Caco-2 (cell line): ENCODE data around the gene CDH7. TPM values are rescaled to one million over a fixed set of nuclear protein-coding genes. Genes with fewer than 3 reads are reported as not detected.

Experiments used
- BruUV-seq: library from RNA; stranded (reverse); fragments of 400-500 nt; replicated peaks from 2 replicates; lab custom pipeline; 2021; lab: Mats Ljungman, UMichigan
- CTCF ChIA-PET: fragments of 300-600 bp; sonication (Branson Sonifier 250); formaldehyde crosslinking; loops from one replicate; lab custom pipeline; 2022; ENCODE audit warnings: antibody characterized with exemption; lab: Charles Lee
- POLR2A ChIA-PET: fragments of 300-600 bp; sonication (Branson Sonifier 250); formaldehyde crosslinking; loops from one replicate; lab custom pipeline; 2022; ENCODE audit warnings: antibody characterized with exemption; lab: Charles Lee
- DNase-seq, 2 experiments: peaks; one replicate each; pipeline versions ENCODE4 v3.0.0 to v3.0.0-alpha.2; 2020 to 2022
- H3K27me3 ChIP-seq: replicated peaks from 2 replicates; pipeline ENCODE4 v1.6.0; 2011; ENCODE audit warnings: low read length; ENCODE audit not compliant: control insufficient read depth, insufficient read depth
- H3K36me3 ChIP-seq: 2 replicates; pipeline ENCODE4 v1.5.1; 2011; ENCODE audit warnings: low read length; ENCODE audit not compliant: control insufficient read depth, insufficient read depth
- H3K4me1 ChIP-seq: fragments of 250-450 bp; sonication (Bioruptor Pico); 2 replicates; pipeline ENCODE4 v1.5.1; 2020; ENCODE audit warnings: mild to moderate bottlenecking
- H3K4me3 ChIP-seq: 2 replicates; pipeline ENCODE4 v1.5.1; 2011; ENCODE audit warnings: low read depth, mild to moderate bottlenecking, control low read depth, low read length
- H3K9me3 ChIP-seq: fragments of 250-450 bp; sonication (Bioruptor Pico); 2 replicates; pipeline ENCODE4 v1.5.1; 2020; ENCODE audit warnings: mild to moderate bottlenecking, moderate library complexity
- H3K27ac Mint-ChIP-seq: one replicate; pipeline ENCODE4 v1.8.0; 2022; ENCODE audit warnings: mixed read lengths; ENCODE audit not compliant: unreplicated experiment
- H3K27me3 Mint-ChIP-seq: one replicate; pipeline ENCODE4 v1.8.0; 2022; ENCODE audit warnings: mixed read lengths; ENCODE audit not compliant: insufficient read depth, unreplicated experiment
- H3K36me3 Mint-ChIP-seq: one replicate; pipeline ENCODE4 v1.8.0; 2022; ENCODE audit warnings: mild to moderate bottlenecking, mixed read lengths; ENCODE audit not compliant: insufficient read depth, unreplicated experiment
- H3K4me1 Mint-ChIP-seq: one replicate; pipeline ENCODE4 v1.8.0; 2022; ENCODE audit warnings: low read depth, mixed read lengths; ENCODE audit not compliant: unreplicated experiment
- H3K4me3 Mint-ChIP-seq: one replicate; pipeline ENCODE4 v1.8.0; 2022; ENCODE audit warnings: mild to moderate bottlenecking, moderate library complexity, mixed read lengths; ENCODE audit not compliant: unreplicated experiment
- H3K9me3 Mint-ChIP-seq: one replicate; pipeline ENCODE4 v1.8.0; 2022; ENCODE audit warnings: mixed read lengths; ENCODE audit not compliant: unreplicated experiment
- CTCF ChIP-seq, 2 experiments: fragments of 200-600 bp in 1 of 2; IDR thresholded peaks; 1 replicate in 1 of 2; 2 replicates in 1 of 2; pipeline versions ENCODE4 v1.5.1 to v1.8.0; 2011 to 2022; ENCODE audit warnings: antibody characterized with exemption in 1 of 2, control low read depth in 1 of 2, inconsistent platforms in 1 of 2, low read depth in 1 of 2, low read length in 1 of 2, mild to moderate bottlenecking in 1 of 2, moderate library complexity in 1 of 2; ENCODE audit not compliant: insufficient read depth in 1 of 2, severe bottlenecking in 1 of 2, unreplicated experiment in 1 of 2
- intact Hi-C: fragments of 100-400 bp; cut with micrococcal nuclease; formaldehyde crosslinking; loops from one replicate; pipeline ENCODE4 v1.10.0; 2022; ENCODE audit not compliant: unreplicated experiment
- total RNA-seq: library from RNA; stranded (reverse); gene quantifications from 2 replicates; pipeline ENCODE4 v1.2.3, GENCODE V29; 2022

The CDH7 gene
- total RNA-seq, 1 experiment from 2014 or later, result 0.16 TPM

GRCh38 chr18:65792456-65793074, 41.8 kb downstream of the CDH7 start:
- CTCF ChIA-PET, result no interaction called here
- intact Hi-C loops, result no loop called here
- Mint-ChIP-seq H3K36me3 (no peaks in the 10 kb centered on the region), H3K27me3 (no peaks in the 10 kb centered on the region), H3K9me3 (no peaks in the 10 kb centered on the region), H3K4me1 (no peaks in the 10 kb centered on the region), H3K4me3 (no peak overlapping the region), H3K27ac (no peak overlapping the region)
- H3K4me1 ChIP-seq, result no peaks in the 10 kb centered on the region
- no TSS peak for BruUV-seq
- H3K27me3 ChIP-seq, result no peaks in the 10 kb centered on the region
- TF ChIP-seq CTCF (IDR thresholded peaks at IDR 0.05; ENCODE audit: insufficient read depth in 1 of 2, low read depth in 1 of 2, low read length in 1 of 2, severe bottlenecking in 1 of 2, unreplicated experiment in 1 of 2), result no peak
- no peak for DNase-seq
- H3K36me3 ChIP-seq, result no peaks in the 10 kb centered on the region
- POLR2A ChIA-PET, result no interaction called here
- no peak overlapping the region for H3K4me3 ChIP-seq
- H3K9me3 ChIP-seq, result no peaks in the 10 kb centered on the region

GRCh38 chr18:65808759-65809158, 57.9 kb downstream of the CDH7 start:
- Histone ChIP-seq H3K36me3 (no peaks in the 10 kb centered on the region), H3K4me1 (no peaks in the 10 kb centered on the region), H3K27me3 (no peaks in the 10 kb centered on the region), H3K9me3 (no peaks in the 10 kb centered on the region), H3K4me3 (no peak overlapping the region)
- ChIA-PET POLR2A (no interaction called here), CTCF (no interaction called here)
- Mint-ChIP-seq H3K4me1 (no peaks in the 10 kb centered on the region), H3K27ac (no peak overlapping the region), H3K36me3 (no peaks in the 10 kb centered on the region), H3K27me3 (no peaks in the 10 kb centered on the region), H3K4me3 (no peak overlapping the region), H3K9me3 (no peaks in the 10 kb centered on the region)
- BruUV-seq, result no TSS peak
- DNase-seq, result no peak
- intact Hi-C loops, result no loop called here
- TF ChIP-seq CTCF (IDR thresholded peaks at IDR 0.05; ENCODE audit: insufficient read depth in 1 of 2, low read depth in 1 of 2, low read length in 1 of 2, severe bottlenecking in 1 of 2, unreplicated experiment in 1 of 2), result no peak

- H3K36me3 Mint-ChIP-seq, result no peaks in the 10 kb centered on the region
- no peaks in the 10 kb centered on the region for H3K27me3 Mint-ChIP-seq
- BruUV-seq, result no TSS peak
Measured at GRCh38 chr18:65811307-65811706, 60.5 kb downstream of the CDH7 start.

More at GRCh38 chr18:65811307-65811706, 60.5 kb downstream of the CDH7 start:
- H3K4me3 ChIP-seq, result no peak overlapping the region
- H3K27me3 ChIP-seq, result no peaks in the 10 kb centered on the region
- TF ChIP-seq CTCF (IDR thresholded peaks at IDR 0.05; ENCODE audit: insufficient read depth in 1 of 2, low read depth in 1 of 2, low read length in 1 of 2, severe bottlenecking in 1 of 2, unreplicated experiment in 1 of 2), result no peak
- H3K4me3 Mint-ChIP-seq, result no peak overlapping the region
- DNase-seq, result no peak
- no peaks in the 10 kb centered on the region for H3K4me1 Mint-ChIP-seq
- no peaks in the 10 kb centered on the region for H3K9me3 Mint-ChIP-seq
- H3K27ac Mint-ChIP-seq, result no peak overlapping the region
- POLR2A ChIA-PET, result no interaction called here
- H3K36me3 ChIP-seq, result no peaks in the 10 kb centered on the region
- CTCF ChIA-PET, result no interaction called here
- intact Hi-C loops, result no loop called here
- H3K4me1 ChIP-seq, result no peaks in the 10 kb centered on the region
- no peaks in the 10 kb centered on the region for H3K9me3 ChIP-seq
